NCI-H2081 (cell line): ENCODE results near the gene TP53I3.
"Not testable (repeated sequence)": the region's sequence is repeated elsewhere in the genome, so short reads cannot be mapped to it uniquely, and the experiment has no call there.

ENCODE experiments used
- DNase-seq, 2 experiments: peaks; one replicate each; lab custom pipeline; 2025; lab: John Stamatoyannopoulos, UW

Gene TP53I3

DNA sequence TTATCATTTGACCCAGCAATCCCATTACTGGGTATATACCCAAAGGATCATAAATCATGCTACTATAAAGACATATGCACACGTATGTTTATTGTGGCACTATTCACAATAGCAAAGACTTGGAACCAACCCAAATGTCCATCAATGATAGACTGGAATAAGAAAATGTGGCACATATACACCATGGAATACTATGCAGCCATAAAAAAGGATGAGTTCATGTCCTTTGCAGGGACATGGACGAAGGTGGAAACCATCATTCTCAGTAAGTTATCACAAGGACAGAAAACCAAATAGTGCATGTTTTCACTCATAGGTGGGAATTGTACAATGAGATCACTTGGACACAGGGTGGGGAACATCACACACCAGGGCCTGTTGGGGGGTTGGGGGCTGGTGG is 16.1 kb upstream of the TP53I3 start:
- DNase-seq, result not testable (repeated sequence)

DNA sequence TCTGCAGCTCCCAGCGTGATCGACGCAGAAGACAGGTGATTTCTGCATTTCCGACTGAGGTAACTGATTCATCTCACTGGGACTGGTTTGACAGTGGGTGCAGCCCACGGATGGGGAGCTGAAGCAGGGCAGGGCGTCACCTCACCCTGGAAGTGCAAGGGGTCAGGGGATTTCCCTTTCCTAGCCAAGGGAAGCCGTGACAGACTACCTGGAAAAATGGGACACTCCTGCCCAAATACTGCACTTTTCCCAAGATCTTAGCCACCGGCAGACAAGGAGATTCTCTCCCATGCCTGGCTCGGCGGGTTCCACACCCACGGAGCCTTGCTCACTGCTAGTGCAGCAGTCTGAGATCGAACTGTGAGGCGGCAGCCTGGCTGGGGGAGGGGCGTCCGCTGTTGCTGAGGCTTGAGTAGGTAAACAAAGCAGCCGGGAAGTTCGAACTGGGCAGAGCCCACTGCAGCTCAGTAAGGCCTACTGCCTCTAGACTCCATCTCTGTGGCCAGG is 10.6 kb upstream of the TP53I3 start:
- DNase-seq, result not testable (repeated sequence)

DNA sequence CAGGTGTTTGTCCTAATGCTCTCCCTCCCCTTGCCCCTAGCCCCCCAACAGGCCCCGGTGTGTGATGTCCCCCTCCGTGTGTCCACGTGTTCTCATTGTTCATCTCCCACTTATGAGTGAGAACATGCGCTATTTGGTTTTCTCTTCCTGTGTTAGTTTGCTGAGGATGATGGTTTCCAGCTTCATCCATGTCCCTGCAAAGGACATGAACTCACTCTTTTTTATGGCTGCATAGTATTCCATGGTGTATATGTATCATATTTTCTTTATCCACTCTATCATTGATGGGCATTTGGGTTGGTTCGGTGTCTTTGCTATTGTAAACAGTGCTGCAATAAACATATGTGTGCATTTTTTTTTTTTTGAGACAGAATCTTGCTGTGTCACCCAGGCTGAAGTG is 8.6 kb upstream of the TP53I3 start:
- DNase-seq, result not testable (repeated sequence)

DNA sequence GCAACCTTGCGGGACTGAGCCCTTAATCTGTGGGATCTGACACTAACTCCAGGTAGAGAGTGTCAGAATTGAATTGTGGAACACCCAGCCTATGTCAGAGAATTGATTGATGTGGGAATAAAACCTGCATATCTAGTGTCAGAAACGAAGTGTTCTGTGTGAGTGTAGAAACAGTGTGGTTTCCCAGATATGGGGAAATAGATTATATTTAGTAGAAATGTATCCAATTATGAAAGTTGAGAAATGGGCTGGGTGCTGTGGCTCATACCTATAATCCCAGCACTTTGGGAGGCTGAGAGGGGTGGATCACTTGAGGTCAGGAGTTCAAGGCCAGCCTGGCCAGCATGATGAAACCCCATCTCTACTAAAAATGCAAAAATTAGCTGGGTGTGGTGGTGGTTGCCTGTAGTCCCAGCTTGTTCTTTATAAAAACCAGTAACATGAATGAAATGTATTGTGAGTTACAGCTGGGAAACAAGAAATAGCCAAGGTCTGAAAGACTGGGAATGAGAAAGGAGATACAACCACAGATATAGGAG is 4.3 kb upstream of the TP53I3 start:
- no peak for DNase-seq

DNA sequence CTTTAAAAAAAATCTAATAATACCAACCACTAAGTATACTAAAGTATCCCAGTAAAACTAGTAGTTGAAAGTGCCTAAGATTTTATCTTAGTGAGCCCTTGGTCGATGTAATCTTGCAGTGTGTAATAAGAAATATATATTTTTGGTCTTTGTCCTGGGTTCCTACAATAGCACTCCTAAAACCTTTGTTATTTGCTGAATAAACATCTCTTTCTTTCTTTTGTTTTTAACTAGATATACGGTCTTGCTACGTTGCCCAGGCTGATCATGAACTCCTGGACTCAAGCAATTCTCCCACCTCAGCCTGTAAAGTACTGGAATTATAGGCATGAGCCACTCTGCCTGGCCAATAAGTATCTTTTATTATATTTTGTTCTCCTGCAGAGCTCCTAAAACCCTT is 2.4 kb upstream of the TP53I3 start:
- DNase-seq, result no peak

DNA sequence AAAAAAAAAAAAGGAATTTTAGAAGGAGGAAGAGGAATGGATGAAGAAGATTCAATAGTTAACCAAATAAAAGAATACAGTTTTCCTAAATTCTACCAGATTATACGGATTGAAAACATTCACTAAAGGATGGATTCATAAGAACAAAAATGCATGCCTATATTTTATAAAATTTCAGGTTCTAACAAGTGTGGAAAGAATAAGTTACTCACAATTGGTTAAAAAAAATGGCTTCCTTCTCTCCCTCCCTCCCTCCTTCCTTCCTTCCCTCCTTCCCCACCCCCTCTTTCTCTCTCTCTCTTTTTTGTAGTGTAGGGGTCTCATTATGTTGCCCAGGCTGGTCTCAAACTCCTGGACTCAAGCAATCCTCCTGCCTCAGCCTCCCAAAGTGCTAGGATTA is 1.6 kb upstream of the TP53I3 start:
- DNase-seq, result no peak

DNA sequence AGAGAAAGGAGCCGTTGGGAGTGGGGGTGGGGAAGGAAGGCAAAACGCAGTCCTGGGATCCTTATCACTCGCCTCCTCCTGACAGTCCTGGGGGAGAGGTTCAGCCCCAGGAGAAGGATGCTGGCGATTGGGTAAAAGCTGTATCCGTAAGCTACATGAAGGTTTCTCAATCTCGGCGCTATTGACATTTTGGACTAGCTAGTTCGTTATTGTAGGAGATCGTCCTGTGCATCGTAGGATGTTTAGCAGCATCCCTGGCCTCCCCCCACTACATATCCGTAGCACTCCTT is 511 bp upstream of the TP53I3 start:
- no peak for DNase-seq

DNA sequence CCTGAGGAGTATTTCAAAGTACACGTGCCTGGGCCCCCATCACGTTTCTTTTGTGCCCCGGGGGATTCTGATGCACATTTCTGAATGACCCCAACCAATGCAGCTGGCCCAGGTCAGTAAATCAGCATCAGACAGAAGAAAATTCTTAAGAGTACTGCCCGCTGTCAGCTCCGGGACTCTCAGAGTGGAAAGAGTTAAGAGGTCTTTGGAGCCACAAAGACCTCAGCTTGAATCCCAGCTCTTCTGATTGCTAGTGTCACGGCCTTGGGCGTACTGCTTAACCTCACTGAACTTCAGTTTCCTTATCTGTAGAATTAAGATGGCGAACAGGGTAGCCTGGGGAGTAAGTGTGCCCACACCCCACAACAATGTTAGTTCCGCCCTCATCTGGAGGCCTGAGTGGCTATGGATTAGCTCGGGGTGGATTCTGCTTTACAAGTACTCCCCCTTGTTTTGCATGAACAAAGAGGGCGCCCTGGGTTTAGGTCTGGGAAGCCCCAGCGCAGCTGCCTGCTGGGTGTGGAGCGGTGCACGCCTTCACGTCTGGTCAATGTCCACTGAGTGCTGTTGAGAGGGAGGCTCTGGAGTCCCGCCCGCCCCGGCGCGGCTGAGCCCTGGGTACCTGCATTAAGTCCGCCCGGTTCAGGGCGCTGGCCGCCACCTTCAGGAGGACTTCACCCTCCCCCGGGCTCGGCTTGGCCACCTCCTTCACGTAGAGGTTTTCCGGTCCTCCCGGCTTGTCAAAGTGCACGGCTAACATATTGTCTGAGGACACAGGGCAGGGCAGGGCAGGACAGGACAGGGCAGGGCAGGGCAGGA is 858 bp downstream of the TP53I3 start:
- DNase-seq, result peak; percentile 80 to 87

DNA sequence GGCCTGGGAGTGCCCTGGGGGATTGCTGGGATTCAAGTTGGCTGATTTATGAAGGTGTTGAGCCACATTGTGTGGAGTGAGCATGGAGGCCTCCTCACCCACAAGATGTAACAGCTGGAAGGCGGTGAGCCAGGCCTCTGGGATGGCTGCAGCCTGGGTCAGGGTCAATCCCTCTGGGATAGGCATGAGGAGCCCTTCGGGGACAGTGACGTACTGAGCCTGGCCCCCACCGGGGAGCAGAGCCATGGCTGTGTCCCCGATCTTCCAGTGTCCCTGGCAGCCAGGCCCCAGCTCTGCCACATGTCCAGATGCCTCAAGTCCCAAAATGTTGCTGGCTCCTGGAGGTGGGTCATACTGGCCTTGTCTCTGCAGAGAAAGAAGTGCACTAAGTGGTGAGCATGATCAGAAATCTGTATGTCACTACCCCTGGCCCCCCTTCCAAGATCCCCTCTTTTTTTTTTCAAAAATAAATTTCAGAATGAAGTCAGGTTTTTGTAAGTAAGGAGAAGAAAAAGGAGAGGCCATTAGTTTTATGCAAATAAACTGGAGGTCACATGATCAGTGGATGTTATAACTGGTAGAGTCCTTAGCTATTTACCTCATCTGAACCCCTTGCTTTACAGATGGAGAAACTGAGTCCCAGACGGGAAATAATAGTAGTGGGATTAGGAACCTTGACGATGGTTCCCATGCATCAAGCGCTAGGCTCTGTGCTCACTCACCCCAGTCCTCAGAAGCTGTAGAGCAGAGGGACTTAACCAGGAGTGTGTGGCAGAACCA is 1.7 kb downstream of the TP53I3 start:
- no peak for DNase-seq

DNA sequence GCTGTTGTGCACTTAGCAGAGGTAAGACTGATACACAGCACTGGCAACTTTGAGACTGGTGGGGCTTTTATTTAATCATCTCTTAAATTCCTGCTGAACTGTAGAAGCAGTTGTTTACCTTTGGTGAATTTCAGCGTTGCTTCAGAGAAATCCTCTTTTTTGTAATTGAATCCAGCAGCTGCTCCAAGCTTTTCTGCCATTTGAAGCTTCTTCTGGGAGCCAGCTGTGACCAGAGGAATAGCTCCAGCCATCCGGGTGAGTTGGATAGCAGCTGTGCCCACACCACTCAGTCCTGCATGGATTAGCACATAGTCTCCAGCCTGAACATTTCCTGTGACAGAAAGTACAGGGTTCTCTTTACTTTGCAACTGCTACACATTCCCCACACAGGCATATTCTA is 3.9 kb downstream of the TP53I3 start:
- no peak for DNase-seq

DNA sequence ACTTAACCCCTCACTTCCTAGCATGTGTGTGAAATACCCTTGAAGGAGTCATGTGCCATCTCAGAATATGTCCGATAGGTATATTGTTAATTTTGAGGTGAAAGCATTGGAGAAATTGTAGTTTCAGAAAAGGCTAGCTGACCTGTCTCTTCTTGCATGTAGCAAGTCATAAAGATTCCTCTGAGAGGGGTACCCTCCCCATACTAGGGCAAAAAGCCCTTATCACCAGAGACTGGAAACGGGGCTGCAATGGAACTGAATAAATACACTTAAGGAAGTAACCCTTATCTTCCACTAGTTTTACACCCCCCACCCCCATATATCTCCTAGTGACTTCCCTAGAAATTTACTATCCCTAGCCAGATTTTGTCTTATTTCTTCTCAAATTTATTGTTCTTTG is 6.8 kb downstream of the TP53I3 start:
- DNase-seq, result no peak

DNA sequence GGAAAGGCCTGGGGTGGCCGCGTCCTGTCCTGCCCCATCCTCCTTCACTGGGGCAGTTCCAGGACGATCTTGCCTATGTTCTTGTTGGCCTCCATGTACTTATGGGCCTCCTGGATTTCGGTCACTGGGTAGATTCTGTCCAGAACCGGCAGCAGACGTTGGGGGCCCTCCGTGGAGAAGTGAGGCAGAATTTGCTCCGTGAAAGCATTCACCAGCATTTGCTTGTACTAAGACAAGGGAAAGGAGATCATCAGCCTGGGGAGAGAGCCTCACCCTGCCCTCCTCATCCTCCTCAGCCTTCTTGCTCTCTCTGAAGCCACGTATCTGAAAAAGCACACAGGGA is 7.1 kb downstream of the TP53I3 start:
- no peak for DNase-seq

DNA sequence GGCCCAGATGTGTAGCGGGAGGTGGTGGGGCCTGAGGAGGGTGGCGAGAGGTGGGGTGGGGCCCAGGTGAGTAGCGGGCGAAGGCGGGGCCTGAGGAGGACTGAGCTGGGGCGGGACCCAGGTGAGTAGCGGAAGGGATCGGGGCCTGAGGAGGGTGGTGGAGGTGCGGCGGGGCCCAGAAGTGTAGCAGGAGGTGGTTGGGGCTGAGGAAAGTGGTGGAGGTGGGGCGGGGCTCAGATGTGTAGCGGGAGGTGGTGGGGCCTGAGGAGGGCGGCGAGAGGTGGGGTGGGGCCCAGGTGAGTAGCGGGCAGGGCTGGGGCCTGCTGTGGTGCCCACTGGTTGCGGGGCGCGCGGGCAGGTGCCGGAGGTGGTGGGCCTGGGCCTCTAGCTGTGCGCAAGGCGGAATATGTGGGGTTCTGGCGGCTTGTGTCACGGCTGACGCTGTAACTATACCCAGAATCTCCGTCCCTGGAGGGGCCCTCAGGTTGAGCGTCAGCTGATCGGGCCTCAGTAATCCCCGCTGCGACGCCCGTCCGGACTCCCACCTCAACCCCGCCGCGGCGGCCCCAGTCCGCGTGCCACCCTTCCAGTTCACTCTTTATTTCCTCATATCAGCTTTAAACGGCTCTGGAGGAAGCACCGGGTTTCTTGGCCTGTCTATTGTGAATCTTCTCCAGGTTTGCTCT is 7.6 kb downstream of the TP53I3 start:
- DNase-seq, result no peak

DNA sequence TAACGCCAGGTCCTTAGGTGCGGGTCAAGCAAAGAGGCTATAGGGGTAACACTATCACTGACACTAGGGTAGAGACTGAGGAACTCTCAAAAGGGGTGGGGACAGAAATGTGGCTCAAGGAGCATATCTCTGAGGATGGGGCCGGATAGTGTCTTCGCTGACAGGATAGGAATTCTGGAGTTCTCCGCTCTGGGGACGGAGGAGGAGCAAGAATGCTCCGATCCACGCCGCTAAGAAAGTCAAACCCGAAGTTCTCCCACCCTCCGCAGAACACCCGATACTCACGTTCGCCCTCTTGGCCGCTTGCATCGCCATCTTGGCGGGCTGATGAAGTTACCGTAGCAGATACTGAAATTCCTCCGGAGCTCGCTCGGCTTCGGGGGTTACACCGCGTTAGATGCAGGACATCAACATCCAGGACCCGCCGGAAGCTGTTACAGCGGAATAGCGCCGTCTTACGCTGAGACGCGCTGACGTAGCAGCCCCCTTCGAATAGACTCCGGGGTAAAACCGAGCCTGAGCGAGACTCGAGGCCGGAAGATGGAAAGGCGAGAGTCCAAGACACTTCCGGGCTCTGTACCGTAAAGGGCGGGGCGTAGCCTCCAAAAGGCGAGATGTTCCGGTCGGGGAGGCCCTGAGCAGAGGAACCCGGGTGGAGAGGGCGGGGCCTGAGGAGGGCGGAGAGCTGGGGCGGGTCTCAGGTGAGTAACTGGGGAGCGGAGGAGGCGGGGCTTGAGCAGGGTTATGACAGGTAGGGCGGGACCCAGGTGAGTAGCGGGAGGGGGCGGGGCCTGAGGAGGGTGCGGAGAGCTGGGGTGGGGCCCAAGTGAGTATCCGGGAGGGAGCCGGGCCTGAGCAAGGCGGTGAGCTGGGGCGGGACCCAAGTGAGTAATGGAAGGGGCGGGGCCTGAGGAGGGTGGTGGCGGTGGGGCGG is 8.5 kb downstream of the TP53I3 start, which contains the start of gene SF3B6:
TSS of gene SF3B6 (minus strand) at position 412 of the 934 bp plus-strand sequence. CDS start at position 315, 97 bp downstream.
- DNase-seq, result peak; percentile 100

DNA sequence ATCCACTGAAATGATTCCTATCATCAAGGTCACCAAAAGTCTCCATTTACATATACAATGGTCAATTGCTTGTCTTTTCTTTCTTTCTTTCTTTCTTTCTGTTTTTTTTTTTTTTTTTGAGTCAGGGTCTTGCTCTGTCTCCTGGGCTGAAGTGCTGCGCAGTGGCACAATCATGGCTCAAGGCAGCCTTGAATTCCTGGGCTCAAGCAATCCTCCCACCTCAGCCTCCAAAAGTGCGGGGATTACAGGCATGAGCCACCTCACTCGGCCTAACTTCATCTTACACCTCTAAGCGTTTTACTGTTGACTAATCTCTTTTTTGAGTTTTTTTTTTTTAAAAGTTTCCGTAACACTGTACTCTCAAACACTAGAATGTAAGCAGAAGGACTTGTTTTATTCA is 9.4 kb downstream of the TP53I3 start:
- no peak for DNase-seq

DNA sequence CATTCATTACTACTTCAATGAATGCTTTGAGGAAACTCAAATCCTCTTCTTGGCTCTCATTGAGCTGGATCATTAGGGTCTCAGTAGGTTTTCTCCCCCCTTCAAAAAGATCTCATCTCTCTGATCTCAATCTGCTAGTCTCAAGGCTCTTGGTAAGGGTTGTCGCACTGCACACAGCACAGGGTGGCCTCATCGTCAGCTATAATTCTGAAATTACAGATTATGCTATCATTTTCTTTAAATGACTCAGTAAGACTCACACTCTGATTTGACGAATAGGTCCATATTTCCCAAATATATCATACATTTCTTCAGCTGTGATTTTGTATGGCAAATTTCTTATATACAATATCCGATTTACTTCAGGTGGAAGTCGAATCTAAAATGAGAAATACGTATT is 10.8 kb downstream of the TP53I3 start:
- DNase-seq, result no peak

DNA sequence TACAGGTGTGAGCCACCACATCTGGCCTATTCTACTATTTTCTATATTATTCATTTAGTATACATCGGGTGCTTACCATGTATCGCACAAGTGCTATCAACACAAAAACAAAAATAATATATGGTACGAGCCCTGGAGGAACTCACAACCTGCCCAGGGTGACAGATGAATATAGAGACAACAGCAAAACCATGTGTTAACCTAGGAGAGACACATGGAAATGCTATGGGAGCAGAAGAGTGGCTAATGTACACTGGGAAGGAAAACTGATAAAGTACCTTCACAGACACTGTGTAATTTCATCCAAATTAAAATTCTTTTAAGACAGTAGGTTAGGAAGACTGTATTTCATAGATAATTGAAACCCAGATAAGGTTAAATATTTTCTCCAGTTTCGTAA is 12.4 kb downstream of the TP53I3 start:
- no peak for DNase-seq

DNA sequence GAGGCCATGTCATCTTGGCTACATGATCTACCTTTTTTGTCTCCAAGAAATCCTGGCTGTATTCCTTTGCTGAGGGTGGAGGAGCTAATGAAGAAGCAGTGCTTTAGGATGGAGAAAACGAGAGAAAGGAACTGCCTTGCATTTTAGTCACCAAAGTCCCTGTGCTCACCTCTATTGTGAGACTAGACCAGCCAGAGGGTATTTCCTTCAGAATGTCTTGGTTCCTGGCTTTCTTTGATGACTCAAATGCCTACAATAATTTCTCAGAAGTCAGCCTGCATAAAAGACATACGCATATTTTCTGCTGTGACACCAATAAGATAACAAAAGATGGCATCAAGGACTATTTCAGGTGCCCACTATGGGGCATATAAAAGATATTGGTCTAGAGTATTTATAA is 19.3 kb downstream of the TP53I3 start:
- no peak for DNase-seq

DNA sequence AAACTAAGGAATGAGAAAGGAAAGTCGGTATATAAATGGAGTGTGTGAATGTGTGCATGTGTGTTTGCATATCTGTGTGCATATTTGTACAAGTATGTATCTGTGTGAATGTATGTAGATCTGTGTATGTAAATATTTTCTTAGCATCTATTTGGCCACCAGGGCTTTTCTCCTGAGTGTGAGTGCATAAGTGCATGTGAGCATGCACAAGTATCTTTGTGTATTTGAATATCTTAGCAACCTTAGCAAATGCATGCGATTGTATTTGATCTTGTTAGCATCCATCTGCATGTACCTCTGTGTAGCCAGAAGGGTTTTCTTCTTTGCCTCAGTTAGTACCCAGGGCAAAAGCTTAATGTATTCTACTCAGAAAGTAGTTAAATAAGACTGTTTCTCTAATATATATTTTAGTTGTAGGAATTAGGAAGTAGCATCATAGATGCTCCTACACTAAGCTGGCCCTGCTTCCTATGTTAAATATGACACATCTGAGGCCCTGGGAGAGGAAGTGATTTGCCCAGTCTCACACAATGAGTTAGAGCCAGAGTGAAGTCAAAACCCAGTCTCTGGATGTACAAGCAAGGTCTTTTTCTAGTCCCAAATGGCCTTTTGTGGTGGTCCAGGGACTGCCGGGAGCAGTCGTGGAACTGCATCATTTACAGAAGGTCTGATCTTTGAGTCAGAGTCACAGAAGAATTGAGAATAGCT is 25.9 kb downstream of the TP53I3 start:
- DNase-seq, result no peak

DNA sequence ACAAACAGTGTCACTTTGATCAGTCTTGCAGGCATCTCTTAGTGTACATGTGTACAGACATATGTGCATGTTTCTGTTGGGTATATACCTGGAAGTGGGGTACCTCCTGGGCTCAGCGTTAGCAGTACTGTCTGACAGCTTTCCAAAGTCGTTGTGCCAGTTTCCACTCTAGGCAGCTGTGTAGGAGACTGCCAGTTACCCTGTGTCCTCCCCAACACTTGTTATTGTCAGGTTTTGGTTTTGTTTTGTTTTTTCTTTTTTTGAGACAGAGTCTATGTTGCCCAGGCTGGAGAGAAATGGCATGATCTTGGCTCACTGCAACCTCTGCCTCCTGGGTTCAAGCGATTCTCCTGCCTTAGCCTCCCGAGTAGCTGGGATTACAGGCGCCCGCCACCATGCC is 28.9 kb downstream of the TP53I3 start:
- no peak for DNase-seq
